ENCODE data around the gene ABAT.

The ABAT gene

DNA sequence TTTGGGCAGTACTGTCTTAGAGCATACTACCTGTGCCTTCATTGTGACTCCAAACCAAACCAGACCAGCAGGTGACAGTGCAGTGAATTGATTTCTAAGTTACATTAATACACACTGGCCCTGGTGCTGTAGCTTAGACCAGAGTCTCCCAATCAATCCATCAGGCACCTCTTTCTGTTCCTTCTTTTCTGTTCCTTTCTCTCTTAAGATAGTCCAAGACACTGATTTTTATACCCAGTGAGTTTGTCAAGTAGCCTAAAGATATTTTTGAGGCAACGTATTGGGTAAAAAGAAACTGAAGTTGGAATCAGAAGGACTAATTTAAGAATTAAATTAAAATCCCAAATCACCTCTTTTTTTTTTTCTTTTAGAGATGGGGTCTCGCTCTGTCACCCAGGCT is 43.1 kb downstream of the ABAT start:
- no peak overlapping the region for H3K4me3 ChIP-seq (ENCODE audit: low read depth, low read length)
- TF ChIP-seq, protein P1, sequence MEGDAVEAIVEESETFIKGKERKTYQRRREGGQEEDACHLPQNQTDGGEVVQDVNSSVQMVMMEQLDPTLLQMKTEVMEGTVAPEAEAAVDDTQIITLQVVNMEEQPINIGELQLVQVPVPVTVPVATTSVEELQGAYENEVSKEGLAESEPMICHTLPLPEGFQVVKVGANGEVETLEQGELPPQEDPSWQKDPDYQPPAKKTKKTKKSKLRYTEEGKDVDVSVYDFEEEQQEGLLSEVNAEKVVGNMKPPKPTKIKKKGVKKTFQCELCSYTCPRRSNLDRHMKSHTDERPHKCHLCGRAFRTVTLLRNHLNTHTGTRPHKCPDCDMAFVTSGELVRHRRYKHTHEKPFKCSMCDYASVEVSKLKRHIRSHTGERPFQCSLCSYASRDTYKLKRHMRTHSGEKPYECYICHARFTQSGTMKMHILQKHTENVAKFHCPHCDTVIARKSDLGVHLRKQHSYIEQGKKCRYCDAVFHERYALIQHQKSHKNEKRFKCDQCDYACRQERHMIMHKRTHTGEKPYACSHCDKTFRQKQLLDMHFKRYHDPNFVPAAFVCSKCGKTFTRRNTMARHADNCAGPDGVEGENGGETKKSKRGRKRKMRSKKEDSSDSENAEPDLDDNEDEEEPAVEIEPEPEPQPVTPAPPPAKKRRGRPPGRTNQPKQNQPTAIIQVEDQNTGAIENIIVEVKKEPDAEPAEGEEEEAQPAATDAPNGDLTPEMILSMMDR (IDR thresholded peaks at IDR 0.05; ENCODE audit: low read depth, low read length), result no peak

DNA sequence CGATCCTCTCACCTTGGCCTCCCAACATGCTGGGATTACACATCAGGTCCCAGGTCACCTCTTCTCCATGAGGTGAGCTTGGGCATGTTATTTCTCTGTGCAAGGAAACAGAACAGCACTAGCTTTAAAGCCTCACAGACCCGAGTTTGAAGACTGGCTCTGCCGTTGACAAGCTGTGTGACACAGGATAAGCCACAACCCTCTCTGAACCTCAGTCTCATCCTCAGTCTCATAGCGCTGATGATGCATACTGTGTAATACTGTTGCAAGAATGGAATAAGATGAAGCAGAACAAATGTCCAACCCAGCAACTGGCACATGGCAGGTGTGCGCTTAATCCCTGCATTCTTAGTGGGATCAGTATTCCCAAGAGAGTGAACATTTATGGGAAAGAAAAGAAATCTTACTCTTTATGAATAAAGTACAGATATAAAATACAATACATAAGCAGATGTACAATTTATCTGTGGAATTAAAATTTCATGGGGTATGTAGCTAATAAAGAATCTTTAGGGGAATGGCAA is 43.5 kb downstream of the ABAT start:
- TF ChIP-seq, protein P1 (IDR thresholded peaks at IDR 0.05; ENCODE audit: low read depth, low read length), result no peak
- no peak overlapping the region for H3K4me3 ChIP-seq (ENCODE audit: low read depth, low read length)

DNA sequence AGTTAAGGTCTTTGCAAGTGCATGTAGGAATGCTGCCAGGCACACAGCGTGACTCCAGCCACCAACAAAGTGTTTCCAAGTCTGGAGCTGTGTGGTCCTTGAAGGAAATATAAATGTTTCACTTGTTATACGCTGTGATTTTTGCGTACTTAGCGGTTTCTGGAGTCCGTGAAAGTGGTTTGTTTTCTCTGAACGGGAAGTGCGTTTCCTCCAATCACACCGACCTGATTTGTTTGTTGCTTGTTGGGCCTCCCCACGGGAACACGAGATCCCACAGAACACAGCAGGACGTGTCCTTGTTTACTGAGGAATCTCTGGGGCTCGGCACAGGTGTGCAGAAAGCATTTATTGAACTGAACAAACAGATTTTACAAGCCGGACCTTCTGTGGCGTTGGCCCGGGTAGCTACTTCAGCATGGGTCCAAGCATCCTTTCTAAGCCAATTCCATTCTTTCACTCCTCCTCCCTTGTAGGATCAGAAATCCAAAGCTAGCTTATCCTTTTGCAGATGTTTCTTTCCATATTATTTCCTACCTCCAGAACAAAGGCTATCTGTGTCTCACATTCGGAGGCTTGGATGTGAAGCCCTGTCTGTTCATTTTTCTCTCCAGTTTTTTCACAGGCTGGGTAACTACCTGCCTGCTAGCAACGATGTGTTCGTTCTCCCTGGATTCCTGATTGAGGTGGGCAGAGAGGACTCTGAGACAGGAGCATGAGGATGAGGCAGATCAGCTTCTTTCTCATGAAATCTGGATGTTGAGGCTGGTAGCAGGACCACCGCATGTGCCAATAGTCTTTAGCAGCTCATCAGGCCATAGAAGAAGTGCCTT is 44.6 kb downstream of the ABAT start:
- H3K4me3 ChIP-seq (ENCODE audit: low read depth, low read length), result no peak overlapping the region

DNA sequence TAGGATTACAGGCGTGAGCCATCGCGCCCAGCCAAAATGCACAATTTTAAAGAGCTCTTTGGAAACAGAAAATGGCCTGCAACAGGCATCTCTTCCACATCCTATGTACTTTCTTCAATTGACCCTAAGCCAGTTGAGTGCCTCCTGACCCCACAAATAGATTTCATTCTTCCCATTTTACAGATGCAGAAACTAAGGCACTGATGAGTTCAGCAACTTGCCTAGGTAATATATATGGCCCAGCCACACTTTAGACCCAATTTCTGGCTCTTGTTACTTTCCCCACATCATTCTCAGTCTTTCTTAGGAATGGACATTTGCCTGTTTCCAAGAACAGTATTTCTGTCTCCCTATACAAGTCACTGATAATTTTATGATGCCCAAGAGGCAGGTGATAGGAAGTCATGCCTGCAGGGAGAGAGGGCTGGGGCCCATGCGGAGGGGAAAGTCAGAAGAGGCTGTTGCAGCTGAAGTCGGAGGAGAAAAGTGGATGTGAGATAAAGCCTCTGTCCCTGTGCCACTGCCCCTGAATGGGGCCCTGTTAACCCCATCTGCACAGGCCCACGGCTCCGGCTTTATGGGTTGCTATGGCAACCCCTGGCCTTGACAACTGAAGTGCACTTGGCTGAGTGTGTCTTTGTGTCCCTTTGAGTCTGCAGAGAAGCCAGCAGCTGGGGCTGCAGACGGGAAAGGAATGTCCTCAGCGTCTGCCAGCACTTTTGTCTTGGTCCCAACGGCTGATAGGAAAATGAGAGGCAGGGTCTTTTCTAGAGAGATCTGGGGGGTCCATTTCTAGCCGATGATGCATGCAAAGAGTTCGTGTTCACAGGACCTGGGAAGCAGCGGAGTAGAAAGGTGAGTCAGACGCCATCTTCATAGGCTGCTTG is 45.9 kb downstream of the ABAT start:
- TF ChIP-seq, protein P1 (IDR thresholded peaks at IDR 0.05; ENCODE audit: low read depth, low read length), result no peak
- H3K4me3 ChIP-seq (ENCODE audit: low read depth, low read length), result no peak overlapping the region

More for the DNA sequence above, 44.6 kb downstream of the ABAT start:
- TF ChIP-seq, protein P1 (IDR thresholded peaks at IDR 0.05; ENCODE audit: low read depth, low read length), result no peak

DNA sequence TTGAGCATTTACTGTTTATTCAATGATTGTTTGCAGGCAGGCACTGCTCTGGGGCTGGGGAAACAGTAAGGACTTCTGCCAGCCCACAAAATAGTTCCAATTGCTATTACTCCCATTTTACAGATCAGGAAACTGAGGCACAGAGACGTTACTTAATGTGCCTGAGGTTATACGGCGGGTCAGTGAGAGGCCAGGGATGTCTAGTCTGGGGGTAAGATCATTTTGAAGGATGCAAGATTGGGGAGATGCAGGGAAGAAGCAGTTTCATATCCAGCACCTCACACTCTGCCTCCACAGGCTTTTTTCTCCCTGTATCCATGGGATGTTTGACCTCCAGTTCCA is 46.5 kb downstream of the ABAT start:
- H3K4me3 ChIP-seq (ENCODE audit: low read depth, low read length), result no peak overlapping the region
- TF ChIP-seq, protein P1 (IDR thresholded peaks at IDR 0.05; ENCODE audit: low read depth, low read length), result no peak

DNA sequence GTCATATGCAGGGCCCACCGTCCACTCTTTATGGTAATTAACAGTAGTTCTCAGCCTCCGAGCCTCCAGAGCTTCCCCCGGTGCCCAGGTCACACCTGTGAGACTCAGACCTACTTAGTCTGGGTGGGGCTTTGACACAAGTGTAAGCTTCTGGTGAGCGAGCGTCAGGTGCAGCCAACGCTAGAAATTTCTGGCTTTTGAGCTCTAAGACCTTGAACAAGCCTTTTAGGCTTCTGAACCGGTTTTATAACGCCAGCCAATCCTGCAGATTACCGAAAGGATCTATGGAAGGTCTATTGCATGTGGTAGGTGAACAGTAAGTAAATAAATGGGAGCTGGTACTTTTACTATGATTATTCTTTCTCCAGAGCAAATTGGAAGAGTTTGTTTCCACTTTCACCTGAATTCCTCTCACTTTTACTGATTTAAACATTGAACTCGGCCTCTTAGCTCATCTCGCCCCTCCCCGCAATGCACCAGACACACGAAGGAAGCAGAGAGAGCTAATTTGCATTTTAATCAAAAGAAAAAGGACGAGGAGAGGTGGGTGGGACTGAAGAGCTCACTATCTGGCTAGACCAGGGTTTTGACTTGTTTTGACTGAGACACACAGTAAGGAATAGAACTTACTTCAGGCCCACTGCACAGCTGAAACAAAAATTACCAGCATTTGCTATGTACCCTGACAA is 47.1 kb downstream of the ABAT start:
- TF ChIP-seq, protein P1 (IDR thresholded peaks at IDR 0.05; ENCODE audit: low read depth, low read length), result no peak
- H3K4me3 ChIP-seq (ENCODE audit: low read depth, low read length), result no peak overlapping the region
